Measurements from ENCODE around the gene CSKMT.

DNA sequence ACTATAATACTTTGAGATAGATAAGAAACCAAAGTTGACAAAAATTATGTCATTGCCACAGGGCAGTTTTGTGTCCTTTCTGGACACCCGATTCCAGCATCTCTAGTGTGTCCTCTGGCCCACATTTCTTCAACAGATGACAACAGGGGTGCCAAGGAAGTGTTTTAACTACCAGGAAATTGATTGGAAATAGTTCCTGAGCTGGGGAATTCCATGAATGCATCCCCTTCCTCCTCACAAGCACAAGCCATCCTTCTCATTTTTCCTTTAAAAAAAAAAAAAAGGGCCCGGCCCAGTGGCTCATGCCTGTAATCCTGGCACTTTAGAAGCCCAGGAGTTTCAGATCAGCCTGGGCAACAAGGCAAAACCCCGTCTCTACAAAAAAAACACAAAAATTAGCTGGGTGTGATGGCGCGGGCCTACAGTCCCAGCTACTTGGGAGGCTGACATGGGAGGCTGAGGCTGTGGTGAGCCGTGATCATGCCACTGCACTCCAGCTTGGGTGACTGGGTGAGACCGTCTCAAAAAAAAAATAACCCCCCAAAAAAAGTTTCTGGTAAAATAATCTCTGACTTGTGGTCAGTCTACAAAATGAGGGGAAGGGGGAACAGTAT, 42.5 kb upstream of the CSKMT start:
- TF ChIP-seq, protein P1, sequence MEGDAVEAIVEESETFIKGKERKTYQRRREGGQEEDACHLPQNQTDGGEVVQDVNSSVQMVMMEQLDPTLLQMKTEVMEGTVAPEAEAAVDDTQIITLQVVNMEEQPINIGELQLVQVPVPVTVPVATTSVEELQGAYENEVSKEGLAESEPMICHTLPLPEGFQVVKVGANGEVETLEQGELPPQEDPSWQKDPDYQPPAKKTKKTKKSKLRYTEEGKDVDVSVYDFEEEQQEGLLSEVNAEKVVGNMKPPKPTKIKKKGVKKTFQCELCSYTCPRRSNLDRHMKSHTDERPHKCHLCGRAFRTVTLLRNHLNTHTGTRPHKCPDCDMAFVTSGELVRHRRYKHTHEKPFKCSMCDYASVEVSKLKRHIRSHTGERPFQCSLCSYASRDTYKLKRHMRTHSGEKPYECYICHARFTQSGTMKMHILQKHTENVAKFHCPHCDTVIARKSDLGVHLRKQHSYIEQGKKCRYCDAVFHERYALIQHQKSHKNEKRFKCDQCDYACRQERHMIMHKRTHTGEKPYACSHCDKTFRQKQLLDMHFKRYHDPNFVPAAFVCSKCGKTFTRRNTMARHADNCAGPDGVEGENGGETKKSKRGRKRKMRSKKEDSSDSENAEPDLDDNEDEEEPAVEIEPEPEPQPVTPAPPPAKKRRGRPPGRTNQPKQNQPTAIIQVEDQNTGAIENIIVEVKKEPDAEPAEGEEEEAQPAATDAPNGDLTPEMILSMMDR (IDR thresholded peaks at IDR 0.05), result no peak
- no peak for TF ChIP-seq ZFX (IDR thresholded peaks at IDR 0.05; ENCODE audit: borderline replicate concordance)

Data from 22Rv1 (cell line).